CD14-positive monocyte (primary cell): ENCODE results near the gene LMO7. TPM values are rescaled to one million over a fixed set of nuclear protein-coding genes. Genes with fewer than 3 reads are reported as not detected.

ENCODE experiments used
- DNase-seq, 3 donors: peaks; one replicate each; pipeline ENCODE4 v3.0.0-alpha.2; 2011 to 2022
- H2AFZ ChIP-seq: 2 replicates; pipeline ENCODE4 v1.6.0; 2012; ENCODE audit warnings: mild to moderate bottlenecking, low read depth, low read length, inconsistent platforms; ENCODE audit not compliant: insufficient read depth, poor library complexity, severe bottlenecking
- H3K27ac ChIP-seq, 2 donors: 1 replicate in 1 of 2; 2 replicates in 1 of 2; pipeline ENCODE4 v1.5.1; 2012 to 2013; ENCODE audit warnings: low read length in 2 of 2, control low read depth in 1 of 2, inconsistent platforms in 1 of 2, low read depth in 1 of 2, mild to moderate bottlenecking in 1 of 2
- H3K27me3 ChIP-seq, 2 donors: one replicate each; pipeline versions ENCODE4 v1.6.0 to v1.6.1; 2011 to 2013; ENCODE audit warnings: low read length in 2 of 2; ENCODE audit not compliant: control insufficient read depth in 2 of 2, insufficient read depth in 2 of 2
- H3K36me3 ChIP-seq, 2 donors: replicated peaks in 1 of 2; 1 replicate in 1 of 2; 2 replicates in 1 of 2; pipeline versions ENCODE4 v1.5.1 to v1.6.1; 2012 to 2013; ENCODE audit warnings: low read length in 2 of 2, control low read depth in 1 of 2, inconsistent platforms in 1 of 2, mild to moderate bottlenecking in 1 of 2; ENCODE audit not compliant: insufficient read depth in 2 of 2, control insufficient read depth in 1 of 2
- H3K4me1 ChIP-seq, 2 donors: 1 replicate in 1 of 2; 2 replicates in 1 of 2; pipeline versions ENCODE4 v1.5.1 to v1.6.1; 2012 to 2013; ENCODE audit warnings: low read length in 2 of 2, control low read depth in 1 of 2, inconsistent platforms in 1 of 2, mild to moderate bottlenecking in 1 of 2, moderate library complexity in 1 of 2; ENCODE audit not compliant: insufficient read depth in 2 of 2, control insufficient read depth in 1 of 2
- H3K4me2 ChIP-seq: replicated peaks from 2 replicates; pipeline ENCODE3; 2012; ENCODE audit warnings: low read length, moderate library complexity, mild to moderate bottlenecking; ENCODE audit not compliant: poor library complexity, severe bottlenecking; ENCODE audit errors: extremely low read depth
- H3K4me3 ChIP-seq, 3 experiments: fragments of 200-600 bp in 1 of 3; sonication (generic) in 1 of 3; replicated peaks in 1 of 3; 1 replicate in 2 of 3; 2 replicates in 1 of 3; pipeline ENCODE4 v1.5.1; 2011 to 2013; ENCODE audit warnings: low read length in 3 of 3, mild to moderate bottlenecking in 3 of 3, control low read depth in 2 of 3, low read depth in 2 of 3, inconsistent platforms in 1 of 3, moderate library complexity in 1 of 3
- H3K79me2 ChIP-seq: 2 replicates; pipeline ENCODE4 v1.6.0; 2012; ENCODE audit warnings: mild to moderate bottlenecking, control low read depth, inconsistent platforms, low read length, moderate library complexity; ENCODE audit not compliant: insufficient read depth
- H3K9ac ChIP-seq: 2 replicates; pipeline ENCODE4 v1.6.0; 2017; ENCODE audit warnings: low read length, mild to moderate bottlenecking; ENCODE audit not compliant: insufficient read depth, poor library complexity, severe bottlenecking
- H3K9me3 ChIP-seq, 2 donors: replicated peaks in 1 of 2; 1 replicate in 1 of 2; 2 replicates in 1 of 2; pipeline versions ENCODE4 v1.5.1 to v1.6.1; 2012 to 2013; ENCODE audit warnings: low read length in 2 of 2, control low read depth in 1 of 2; ENCODE audit not compliant: control insufficient read depth in 1 of 2, insufficient read depth in 1 of 2
- H4K20me1 ChIP-seq: 2 replicates; pipeline ENCODE4 v1.6.0; 2012; ENCODE audit warnings: mild to moderate bottlenecking, low read length, control low read depth, moderate library complexity; ENCODE audit not compliant: insufficient read depth
- H3K27ac Mint-ChIP-seq, 7 donors: one replicate each; pipeline ENCODE4 v1.8.0; 2020; ENCODE audit warnings: mild to moderate bottlenecking in 7 of 7, mixed read lengths in 7 of 7, moderate library complexity in 6 of 7, inconsistent platforms in 2 of 7
- H3K27me3 Mint-ChIP-seq, 3 donors: one replicate each; pipeline ENCODE4 v1.8.0; 2021 to 2022; ENCODE audit warnings: low read depth in 3 of 3, mild to moderate bottlenecking in 3 of 3, mixed read lengths in 3 of 3, moderate library complexity in 3 of 3, inconsistent platforms in 1 of 3
- H3K36me3 Mint-ChIP-seq, 2 donors: one replicate each; pipeline ENCODE4 v1.8.0; 2020; ENCODE audit warnings: mixed read lengths in 2 of 2, inconsistent platforms in 1 of 2, mild to moderate bottlenecking in 1 of 2
- H3K4me1 Mint-ChIP-seq: one replicate; pipeline ENCODE4 v1.8.0; 2020; ENCODE audit warnings: mild to moderate bottlenecking, mixed read lengths
- H3K4me3 Mint-ChIP-seq, 2 donors: one replicate each; pipeline ENCODE4 v1.8.0; 2020; ENCODE audit warnings: mild to moderate bottlenecking in 2 of 2, mixed read lengths in 2 of 2, moderate library complexity in 1 of 2
- H3K9me3 Mint-ChIP-seq, 7 donors: one replicate each; pipeline ENCODE4 v1.8.0; 2020 to 2022; ENCODE audit warnings: mixed read lengths in 7 of 7, mild to moderate bottlenecking in 6 of 7, moderate library complexity in 6 of 7, inconsistent platforms in 2 of 7
- WGBS: methylation state at CpG from one replicate; pipeline ENCODE4 v1.1.5; 2013; ENCODE audit warnings: missing lambda C conversion rate; ENCODE audit not compliant: insufficient coverage; 5-methylcytosine and 5-hydroxymethylcytosine counted together
- intact Hi-C, 2 donors: fragments of 100-400 bp; cut with micrococcal nuclease; formaldehyde crosslinking; loops; one replicate each; pipeline versions ENCODE4 v1.15.0 to v1.15.1; 2023
- polyA plus RNA-seq, 3 donors: library from polyadenylated mRNA; depleted of rRNA in 1 of 3; unstranded in 2 of 3; stranded (reverse) in 1 of 3; fragments of 300-500 nt in 2 of 3; fragments of >200 nt in 1 of 3; fragmentation: Illumina TruSeq in 2 of 3; gene quantifications; 1 replicate in 2 of 3; 2 replicates in 1 of 3; pipeline ENCODE4 v1.2.3, GENCODE V29; 2012 to 2021
- TF ChIP-seq, protein P1 (sequence below): fragments of 200-600 bp; IDR thresholded peaks from one replicate; pipeline ENCODE4 v1.8.0; 2022; ENCODE audit warnings: antibody characterized with exemption, mild to moderate bottlenecking

LMO7 gene
- polyA plus RNA-seq, 3 donors = 0.79 to 1.6 (median 0.90) TPM

DNA sequence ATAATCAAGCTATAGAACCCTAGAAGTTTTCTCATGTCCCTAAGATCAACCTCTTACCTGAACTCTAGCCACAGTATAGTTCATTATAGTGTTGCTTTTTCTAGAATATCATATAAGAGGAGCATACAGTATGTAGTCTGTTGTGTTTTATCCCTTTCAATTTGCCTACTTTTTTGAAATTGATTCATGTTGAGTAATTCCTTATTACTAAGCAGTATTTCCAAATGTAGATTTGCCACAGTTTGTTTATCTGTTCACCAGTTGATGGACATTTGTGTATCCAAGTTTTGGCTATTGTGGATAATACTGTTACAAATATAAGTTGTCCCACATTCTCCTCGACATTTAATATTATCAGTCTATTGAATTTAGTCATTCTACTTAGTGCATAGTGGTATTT is 138.0 kb downstream of the LMO7 start:
- H2AFZ ChIP-seq = no peak overlapping the region
- intact Hi-C loops = no loop called here
- H3K4me2 ChIP-seq = no peak overlapping the region
- no peaks in the 10 kb centered on the region for H4K20me1 ChIP-seq
- H3K4me1 ChIP-seq = no peaks in the 10 kb centered on the region
- Mint-ChIP-seq H3K9me3 (peaks cover 2 to 16% (median 5%) of the 10 kb centered on the region in 7 donors), H3K4me3 (no peak overlapping the region), H3K27ac (no peak overlapping the region), H3K36me3 (no peaks in the 10 kb centered on the region), H3K4me1 (no peaks in the 10 kb centered on the region), H3K27me3 (no peaks in the 10 kb centered on the region)
- H3K27me3 ChIP-seq = no peaks in the 10 kb centered on the region
- H3K79me2 ChIP-seq = no peaks in the 10 kb centered on the region
- no peak for DNase-seq
- H3K27ac ChIP-seq = no peak overlapping the region
- TF ChIP-seq, protein P1, sequence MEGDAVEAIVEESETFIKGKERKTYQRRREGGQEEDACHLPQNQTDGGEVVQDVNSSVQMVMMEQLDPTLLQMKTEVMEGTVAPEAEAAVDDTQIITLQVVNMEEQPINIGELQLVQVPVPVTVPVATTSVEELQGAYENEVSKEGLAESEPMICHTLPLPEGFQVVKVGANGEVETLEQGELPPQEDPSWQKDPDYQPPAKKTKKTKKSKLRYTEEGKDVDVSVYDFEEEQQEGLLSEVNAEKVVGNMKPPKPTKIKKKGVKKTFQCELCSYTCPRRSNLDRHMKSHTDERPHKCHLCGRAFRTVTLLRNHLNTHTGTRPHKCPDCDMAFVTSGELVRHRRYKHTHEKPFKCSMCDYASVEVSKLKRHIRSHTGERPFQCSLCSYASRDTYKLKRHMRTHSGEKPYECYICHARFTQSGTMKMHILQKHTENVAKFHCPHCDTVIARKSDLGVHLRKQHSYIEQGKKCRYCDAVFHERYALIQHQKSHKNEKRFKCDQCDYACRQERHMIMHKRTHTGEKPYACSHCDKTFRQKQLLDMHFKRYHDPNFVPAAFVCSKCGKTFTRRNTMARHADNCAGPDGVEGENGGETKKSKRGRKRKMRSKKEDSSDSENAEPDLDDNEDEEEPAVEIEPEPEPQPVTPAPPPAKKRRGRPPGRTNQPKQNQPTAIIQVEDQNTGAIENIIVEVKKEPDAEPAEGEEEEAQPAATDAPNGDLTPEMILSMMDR = no peak
- no peak overlapping the region for H3K4me3 ChIP-seq
- H3K9ac ChIP-seq = no peak overlapping the region
- WGBS = no CpG with 5 or more reads among the region's 1 CpG
- H3K9me3 ChIP-seq = peaks cover 0 to 3% of the 10 kb centered on the region in 2 donors
- H3K36me3 ChIP-seq = no peaks in the 10 kb centered on the region

- no peaks in the 10 kb centered on the region for H3K36me3 ChIP-seq
- Mint-ChIP-seq H3K36me3 (no peaks in the 10 kb centered on the region), H3K9me3 (peaks cover 4 to 29% (median 15%) of the 10 kb centered on the region in 7 donors), H3K27me3 (no peaks in the 10 kb centered on the region), H3K4me3 (no peak overlapping the region), H3K4me1 (no peaks in the 10 kb centered on the region), H3K27ac (no peak overlapping the region)
- H3K4me3 ChIP-seq = no peak overlapping the region
- no peak for DNase-seq
- intact Hi-C loops = no loop called here
- no peak overlapping the region for H3K9ac ChIP-seq
- H3K4me2 ChIP-seq = no peak overlapping the region
- H3K27ac ChIP-seq = no peak overlapping the region
- TF ChIP-seq, protein P1 = no peak
- no peaks in the 10 kb centered on the region for H4K20me1 ChIP-seq
- H3K79me2 ChIP-seq = no peaks in the 10 kb centered on the region
- no peak overlapping the region for H2AFZ ChIP-seq
- no peaks in the 10 kb centered on the region for H3K27me3 ChIP-seq
- WGBS = no CpG with 5 or more reads among the region's 3 CpGs
- H3K4me1 ChIP-seq = no peaks in the 10 kb centered on the region
- peaks cover 0 to 11% of the 10 kb centered on the region in 2 donors for H3K9me3 ChIP-seq
Measured at GRCh38 chr13:75776550-75776949, 140.4 kb downstream of the LMO7 start.
